Embryonic facial prominence (tissue), 1 donor: ENCODE results near the gene TMEM185A.
"Not testable (repeated sequence)": the region's sequence is repeated elsewhere in the genome, so short reads cannot be mapped to it uniquely, and the experiment has no call there.

Source experiments
- DNase-seq: peaks from one replicate; pipeline ENCODE4 v3.0.0-alpha.2; 2016; ENCODE audit errors: extremely low spot score

TMEM185A gene

GRCh38 chrX:149551245-149551938 is 80.2 kb downstream of the TMEM185A start:
- DNase-seq: not testable (repeated sequence)

DNA sequence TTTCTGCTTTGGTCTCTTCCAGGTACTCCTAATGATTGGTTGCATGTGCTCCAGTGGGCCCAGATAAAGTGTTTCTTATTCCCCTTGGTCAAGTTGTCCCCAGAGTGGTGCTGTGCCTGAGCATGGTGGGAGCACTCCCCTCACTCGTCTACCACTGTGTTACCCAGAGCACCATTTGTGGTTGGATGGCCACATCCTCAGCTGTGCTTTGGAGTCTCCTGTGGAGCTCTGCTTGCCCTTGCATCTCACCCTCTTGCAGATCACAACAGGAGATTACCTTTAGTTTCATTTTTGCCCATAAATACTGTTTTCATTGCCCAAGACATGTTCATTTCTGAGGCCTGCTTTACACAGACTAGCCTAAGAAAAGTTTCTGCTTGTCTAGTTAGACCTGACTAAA is 81.1 kb downstream of the TMEM185A start:
- DNase-seq: not testable (repeated sequence)

- not testable (repeated sequence) for DNase-seq
Observed at GRCh38 chrX:149549701-149550100, 81.9 kb downstream of the TMEM185A start, which contains the start of gene HSFX3. HSFX3 (minus strand) TSS chrX:149549924; CDS start chrX:149549852, 72 bp downstream.

DNA sequence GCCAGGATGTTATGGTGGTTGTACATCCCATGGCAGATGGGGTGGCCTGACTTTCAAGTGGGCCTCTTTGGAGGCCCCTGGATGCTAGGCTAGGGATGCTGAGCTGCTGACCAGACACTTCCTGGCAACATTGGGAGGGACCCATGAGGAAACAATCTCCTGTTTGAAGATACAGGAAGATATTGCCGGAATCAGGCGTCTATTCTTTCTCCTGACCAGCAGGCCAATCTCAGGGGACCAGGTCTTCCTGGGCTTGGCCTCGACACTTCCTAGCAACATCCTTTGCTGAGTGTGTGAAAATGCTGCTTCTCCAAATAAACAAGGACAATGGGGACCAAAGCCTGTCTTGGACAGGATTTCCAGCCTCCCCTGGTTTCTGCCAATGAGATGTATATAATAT is 83.8 kb downstream of the TMEM185A start:
- DNase-seq: not testable (repeated sequence)

- not testable (repeated sequence) for DNase-seq
Observed at GRCh38 chrX:149546962-149547361, 84.6 kb downstream of the TMEM185A start.
